A673 (cell line): ENCODE results near the gene POC5.

ENCODE experiments used
- CTCF ChIP-seq: fragments of 300-800, 200-600 bp; sonication (generic); conservative IDR thresholded peaks from 2 replicates; pipeline ENCODE4 v1.5.1; 2017; ENCODE audit warnings: low read depth, mild to moderate bottlenecking, antibody characterized with exemption, low read length, moderate library complexity, mixed read lengths
- EZH2 ChIP-seq: fragments of 200-600 bp; sonication (generic); IDR thresholded peaks from 2 replicates; pipeline ENCODE4 v1.6.1; 2017; ENCODE audit warnings: borderline replicate concordance, low read depth, mild to moderate bottlenecking, mixed read lengths, antibody characterized with exemption, low read length; ENCODE audit not compliant: poor library complexity, severe bottlenecking

- no peak for TF ChIP-seq CTCF
- no peak for TF ChIP-seq EZH2
Measured at GRCh38 chr5:75654693-75655295, 62.4 kb downstream of the POC5 start.
